K562 (cell line): Measurements from ENCODE around the gene JUP. TPM values are rescaled to one million over a fixed set of nuclear protein-coding genes. Genes with fewer than 3 reads are reported as not detected.
A peak's percentile ranks its signal among the peaks of the same experiment; 100 is the strongest.

Source experiments
- CBX8 ChIP-seq: fragments of 200-600 bp; sonication (generic); IDR thresholded peaks from 2 replicates; pipeline ENCODE4 v1.6.1; 2012; ENCODE audit warnings: borderline replicate concordance, mixed run types, low read depth, mild to moderate bottlenecking, moderate library complexity, mixed read lengths, low read length, control low read depth, inconsistent platforms; ENCODE audit not compliant: poor library complexity, severe bottlenecking; ENCODE audit errors: extremely low read depth
- CTCFL ChIP-seq: IDR thresholded peaks from 2 replicates; pipeline ENCODE4 v1.6.1; 2011; ENCODE audit warnings: borderline replicate concordance, low read depth, mild to moderate bottlenecking, moderate library complexity, low read length; ENCODE audit not compliant: insufficient read depth, poor library complexity, severe bottlenecking
- E4F1 ChIP-seq: fragments of 250-450 bp; sonication (Bioruptor Pico); IDR thresholded peaks from 2 replicates; pipeline ENCODE4 v1.5.0; 2021; ENCODE audit warnings: mild to moderate bottlenecking, borderline replicate concordance
- EZH2 ChIP-seq: IDR thresholded peaks from 2 replicates; pipeline ENCODE4 v1.6.1; 2012; ENCODE audit warnings: low read depth, mild to moderate bottlenecking, inconsistent platforms, low read length, borderline replicate concordance
- FOXA1 ChIP-seq: fragments of 450-650 bp; IDR thresholded peaks from 2 replicates; pipeline ENCODE4 v1.6.1; 2016; ENCODE audit warnings: mild to moderate bottlenecking, borderline replicate concordance
- GABPB1 ChIP-seq: sonication (generic); formaldehyde crosslinking; IDR thresholded peaks from 2 replicates; pipeline ENCODE4 v1.8.0; 2022; ENCODE audit warnings: mild to moderate bottlenecking, missing genetic modification reagents
- IRF1 ChIP-seq: sonication (generic); formaldehyde crosslinking; IDR thresholded peaks from 2 replicates; pipeline ENCODE4 v1.8.0; 2022; ENCODE audit warnings: missing genetic modification reagents, mild to moderate bottlenecking, borderline replicate concordance
- KAT7 ChIP-seq: sonication (generic); formaldehyde crosslinking; IDR thresholded peaks from 2 replicates; pipeline ENCODE4 v1.8.0; 2022; ENCODE audit warnings: missing genetic modification reagents, mild to moderate bottlenecking, borderline replicate concordance
- KDM1A ChIP-seq, 2 experiments: fragments of 450-650 bp; IDR thresholded peaks; 2 replicates each; pipeline ENCODE4 v1.6.1; 2016; ENCODE audit warnings: mild to moderate bottlenecking in 2 of 2
- KHSRP ChIP-seq: fragments of 450-650 bp; IDR thresholded peaks from 2 replicates; pipeline ENCODE4 v1.6.1; 2017
- MAFG ChIP-seq: fragments of 450-650 bp; conservative IDR thresholded peaks from 2 replicates; pipeline ENCODE4 v1.6.1; 2016; ENCODE audit warnings: missing genetic modification characterization, missing compliant biosample characterization
- MYC ChIP-seq, 2 experiments: fragments of 250-450 bp in 1 of 2; sonication (Bioruptor Pico) in 1 of 2; IDR thresholded peaks; 2 replicates each; pipeline versions ENCODE4 v1.5.1 to v1.6.1; 2012 to 2021; ENCODE audit warnings: low read depth in 2 of 2, borderline replicate concordance in 1 of 2, improper control_type of control experiment in 1 of 2, low read length in 1 of 2, mild to moderate bottlenecking in 1 of 2, moderate library complexity in 1 of 2
- NR4A1 ChIP-seq, 2 experiments: fragments of 250-450 bp in 1 of 2; fragments of 450-650 bp in 1 of 2; sonication (Bioruptor Pico) in 1 of 2; IDR thresholded peaks; 2 replicates each; pipeline versions ENCODE4 v1.4.0 to v1.6.1; 2016 to 2020; ENCODE audit warnings: mild to moderate bottlenecking in 2 of 2, missing compliant biosample characterization in 1 of 2, missing genetic modification characterization in 1 of 2, moderate library complexity in 1 of 2
- RAD51 ChIP-seq: fragments of 450-650 bp; IDR thresholded peaks from 2 replicates; pipeline ENCODE4 v1.7.1; 2016; ENCODE audit warnings: low read depth, mild to moderate bottlenecking, borderline replicate concordance
- SIX5 ChIP-seq, 2 experiments: IDR thresholded peaks; 2 replicates each; pipeline ENCODE4 v1.6.1; 2011; ENCODE audit warnings: low read length in 2 of 2, borderline replicate concordance in 1 of 2, low read depth in 1 of 2, mild to moderate bottlenecking in 1 of 2, moderate library complexity in 1 of 2; ENCODE audit not compliant: insufficient read depth in 1 of 2
- TAL1 ChIP-seq: fragments of 450-650 bp; IDR thresholded peaks from 2 replicates; pipeline ENCODE4 v1.6.1; 2016; ENCODE audit warnings: mild to moderate bottlenecking
- ZNF444 ChIP-seq: fragments of 250-450 bp; sonication (Bioruptor Pico); IDR thresholded peaks from 2 replicates; pipeline ENCODE4 v1.4.0; 2020; ENCODE audit warnings: mild to moderate bottlenecking, moderate library complexity
- ZNF511 ChIP-seq: sonication (generic); formaldehyde crosslinking; IDR thresholded peaks from 2 replicates; pipeline ENCODE4 v1.8.0; 2022; ENCODE audit warnings: mild to moderate bottlenecking, missing genetic modification reagents
- ZNF644 ChIP-seq: fragments of 200-800 bp; sonication (Bioruptor generic); IDR thresholded peaks from 2 replicates; pipeline ENCODE4 v1.6.1; 2016; ENCODE audit warnings: low read depth, missing genetic modification characterization, missing compliant biosample characterization
- ZNF780A ChIP-seq: fragments of 250-450 bp; sonication (Bioruptor Pico); IDR thresholded peaks from 2 replicates; pipeline ENCODE4 v1.5.0; 2021; ENCODE audit warnings: mild to moderate bottlenecking
- polyA plus RNA-seq, 8 experiments: library from polyadenylated mRNA; depleted of rRNA in 4 of 8; stranded (reverse) in 5 of 8; unstranded in 3 of 8; fragments of >200 nt; fragmentation: Nextera tagmentation in 2 of 8; fragmentation: Illumina TruSeq in 1 of 8; extraction: Ambion mirVana in 2 of 8; extraction: Trizol in 1 of 8; gene quantifications; 2 replicates each; pipeline versions ENCODE4 v1.2.1 to v1.2.3, GENCODE V29; 2011 to 2014; ENCODE audit warnings: inconsistent platforms in 1 of 8, missing spikeins in 1 of 8
- total RNA-seq, 7 experiments: library from RNA; depleted of rRNA in 6 of 7; stranded (reverse); fragments of >200 nt in 6 of 7; fragmentation: Illumina TruSeq in 2 of 7; extraction: Trizol in 2 of 7; gene quantifications; 2 replicates each; pipeline versions ENCODE4 v1.2.1 to v1.2.3, GENCODE V29; 2011 to 2021; ENCODE audit warnings: low replicate concordance in 1 of 7

JUP gene
- total and polyA plus RNA-seq, 9 of the 15 experiments (the other 6 are each of a cell fraction or from before 2014, with no cell fraction given), result 6.4 to 177 (median 31.2) TPM

GRCh38 chr17:41793784-41794539, 7.5 kb upstream of the JUP start (continued):
- TF ChIP-seq CTCFL, result no peak
- TF ChIP-seq TAL1, result no peak
- no peak for TF ChIP-seq ZNF780A (CRISPR knock-in tag)
- no peak for TF ChIP-seq SIX5 (IDR thresholded peaks at IDR 0.05; ENCODE audit: borderline replicate concordance in 1 of 2, insufficient read depth in 1 of 2, low read depth in 1 of 2, low read length in 2 of 2)
- TF ChIP-seq KDM1A (IDR thresholded peaks at IDR 0.05), result peak in 1 of 2 experiments; percentile 55; a peak in 1 of 4 replicates
- no peak for TF ChIP-seq FOXA1
- TF ChIP-seq MYC (IDR thresholded peaks at IDR 0.05; ENCODE audit: low read depth, low read length), result no peak
- no peak for TF ChIP-seq MYC (CRISPR knock-in tag; IDR thresholded peaks at IDR 0.05; ENCODE audit: borderline replicate concordance, low read depth)
- TF ChIP-seq CBX8, result no peak
- TF ChIP-seq E4F1 (CRISPR knock-in tag), result no peak
- TF ChIP-seq NR4A1 (CRISPR knock-in tag; IDR thresholded peaks at IDR 0.05), result no peak
- TF ChIP-seq NR4A1 (tag; IDR thresholded peaks at IDR 0.05), result no peak
- TF ChIP-seq RAD51, result peak; percentile 72; the same call in 1 of the 2 replicates
- no peak for TF ChIP-seq KAT7 (CRISPR knock-in tag)
- TF ChIP-seq IRF1 (CRISPR knock-in tag), result no peak
- no peak for TF ChIP-seq ZNF511 (CRISPR knock-in tag)
- TF ChIP-seq EZH2, result no peak
- no peak for TF ChIP-seq GABPB1 (CRISPR knock-in tag)
- peak; percentile 22; the same call in 1 of the 2 replicates for TF ChIP-seq ZNF644 (tag)
- no peak for TF ChIP-seq KHSRP
- no peak for TF ChIP-seq MAFG (tag)
- peak; percentile 78; the same call in 1 of the 2 replicates for TF ChIP-seq ZNF444 (CRISPR knock-in tag)
